Endothelial cell of umbilical vein (primary cell): ENCODE measurements around the gene ANKS6.

Experiments used
- CTCF ChIP-seq, 2 donors: IDR thresholded peaks; 1 replicate in 1 of 2; 2 replicates in 1 of 2; pipeline ENCODE4 v1.5.1; 2011; ENCODE audit warnings: low read length in 2 of 2, mild to moderate bottlenecking in 2 of 2, moderate library complexity in 2 of 2, control low read depth in 1 of 2, inconsistent platforms in 1 of 2, low read depth in 1 of 2; ENCODE audit not compliant: insufficient read depth in 1 of 2; ENCODE audit errors: extremely low read depth in 1 of 2
- EZH2 ChIP-seq: IDR thresholded peaks from 2 replicates; pipeline ENCODE4 v1.6.1; 2012; ENCODE audit warnings: borderline replicate concordance, low read depth, mild to moderate bottlenecking, moderate library complexity, low read length, inconsistent platforms; ENCODE audit not compliant: severe bottlenecking
- FOS ChIP-seq: IDR thresholded peaks from 2 replicates; pipeline ENCODE4 v1.6.1; 2011; ENCODE audit warnings: mild to moderate bottlenecking, low read length, moderate library complexity, borderline replicate concordance; ENCODE audit not compliant: insufficient read depth
- GATA2 ChIP-seq: IDR thresholded peaks from 2 replicates; pipeline ENCODE4 v1.7.0; 2011; ENCODE audit warnings: low read depth, mild to moderate bottlenecking, moderate library complexity, mixed read lengths, low read length; ENCODE audit not compliant: insufficient read length, insufficient read depth
- JUN ChIP-seq: IDR thresholded peaks from 2 replicates; pipeline ENCODE4 v1.6.1; 2011; ENCODE audit warnings: borderline replicate concordance, low read depth; ENCODE audit not compliant: insufficient read length, insufficient read depth
- POLR2A ChIP-seq: IDR thresholded peaks from 2 replicates; pipeline ENCODE4 v1.6.1; 2012; ENCODE audit warnings: low read depth, mild to moderate bottlenecking, control low read depth, low read length
- POLR2AphosphoS5 ChIP-seq: IDR thresholded peaks from 2 replicates; pipeline ENCODE4 v1.6.1; 2012; ENCODE audit warnings: low read depth, mild to moderate bottlenecking, control low read depth, low read length, moderate library complexity; ENCODE audit not compliant: insufficient read depth

- TF ChIP-seq CTCF (IDR thresholded peaks at IDR 0.05; ENCODE audit: extremely low read depth in 1 of 2, insufficient read depth in 1 of 2, low read depth in 1 of 2, low read length in 2 of 2) (no peak), POLR2A (no peak), EZH2 (no peak), POLR2AphosphoS5 (no peak), JUN (no peak), GATA2 (no peak), FOS (no peak)
These were observed 53.0 kb downstream of the ANKS6 start for GRCh38 chr9:98743329-98743728.
